SKM-1 treated with dmso at 0.1 percent for 144 hours (cell line): ENCODE measurements around the gene SYTL3.

Source experiments
- DNase-seq: peaks from one replicate; lab custom pipeline; 2025; ENCODE audit not compliant: unreplicated experiment; lab: John Stamatoyannopoulos, UW

SYTL3 gene

GRCh38 chr6:158756977-158757752, 107.3 kb downstream of the SYTL3 start:
- DNase-seq = no peak

- DNase-seq = no peak
Observed at GRCh38 chr6:158757753-158758090, 107.9 kb downstream of the SYTL3 start.

- no peak for DNase-seq
Observed at GRCh38 chr6:158758451-158758860, 108.6 kb downstream of the SYTL3 start.

GRCh38 chr6:158758941-158759479, 109.2 kb downstream of the SYTL3 start:
- no peak for DNase-seq

GRCh38 chr6:158759966-158760617, 110.2 kb downstream of the SYTL3 start:
- DNase-seq = no peak

GRCh38 chr6:158760618-158761250, 110.9 kb downstream of the SYTL3 start:
- no peak for DNase-seq

GRCh38 chr6:158761746-158762145, 111.9 kb downstream of the SYTL3 start:
- no peak for DNase-seq

GRCh38 chr6:158762787-158763433, 113.1 kb downstream of the SYTL3 start:
- no peak for DNase-seq

- no peak for DNase-seq
Observed at GRCh38 chr6:158763434-158764182, 113.8 kb downstream of the SYTL3 start.

GRCh38 chr6:158764183-158764849, 114.5 kb downstream of the SYTL3 start:
- no peak for DNase-seq

- no peak for DNase-seq
Observed at GRCh38 chr6:158764926-158765325, 115.1 kb downstream of the SYTL3 start.

- no peak for DNase-seq
Observed at GRCh38 chr6:158765499-158766068, 115.7 kb downstream of the SYTL3 start.

GRCh38 chr6:158766621-158767455, 117.0 kb downstream of the SYTL3 start:
- DNase-seq = no peak

GRCh38 chr6:158767709-158768108, 117.9 kb downstream of the SYTL3 start:
- no peak for DNase-seq

- no peak for DNase-seq
Observed at GRCh38 chr6:158768436-158768835, 118.6 kb downstream of the SYTL3 start.

GRCh38 chr6:158769234-158769770, 119.4 kb downstream of the SYTL3 start:
- no peak for DNase-seq

GRCh38 chr6:158769771-158770432, 120.0 kb downstream of the SYTL3 start:
- no peak for DNase-seq
